ENCODE measurements around the gene NOL12. TPM values are rescaled to one million over a fixed set of nuclear protein-coding genes. Genes with fewer than 3 reads are reported as not detected.
A peak's percentile ranks its signal among the peaks of the same experiment; 100 is the strongest.

NOL12 gene
- total RNA-seq, 1 experiment from 2014 or later: 44.3 TPM

GRCh38 chr22:37742376-37743171, 56.4 kb downstream of the NOL12 start:
- DNase-seq: peak; percentile 83 to 98
- peaks cover 27% of the 10 kb centered on the region for H3K79me2 ChIP-seq (ENCODE audit: low read depth)
- no TSS peak for BruUV-seq (replicated peaks)

More at GRCh38 chr22:37742376-37743171, 56.4 kb downstream of the NOL12 start:
- intact Hi-C loops (cut with micrococcal nuclease; ENCODE audit: unreplicated experiment): loop anchor here (1.0 to 2.0 kb wide), 3 partner anchors 10 to 54 kb away; partner anchors contain the start of gene TRIOBP
- Histone ChIP-seq H3K9me2 (ENCODE audit: insufficient read depth) (no peaks in the 10 kb centered on the region), H3K4me1 (replicated peaks; ENCODE audit: insufficient read depth) (peaks cover 50% of the 10 kb centered on the region), H3F3A (ENCODE audit: insufficient read depth, low read depth) (peaks cover 51% of the 10 kb centered on the region), H3K4me3 (no peak overlapping the region), H3K36me3 (ENCODE audit: low read depth) (no peaks in the 10 kb centered on the region), H4K20me1 (ENCODE audit: insufficient read depth) (no peaks in the 10 kb centered on the region), H2AFZ (no peak overlapping the region), H3K27me3 (ENCODE audit: insufficient read depth, low read depth) (no peaks in the 10 kb centered on the region), H3K27ac (peak overlapping the region; percentile 57), H3K4me2 (peak overlapping the region; percentile 52), H3K9me3 (ENCODE audit: insufficient read depth, low read depth) (no peaks in the 10 kb centered on the region)
- TF ChIP-seq EZH2 (IDR thresholded peaks at IDR 0.05; ENCODE audit: low read depth): no peak
- TF ChIP-seq CTCF (conservative IDR thresholded peaks at IDR 0.05): no peak
- ChIA-PET CTCF (interaction anchor here (0.6 kb wide), 1 partner anchor 212 kb away, joined by 3 read pairs; no protein-coding TSS in a partner anchor), POLR2A (ENCODE audit: unreplicated experiment) (interaction anchor here (0.6 kb wide), 2 partner anchors 15 to 66 kb away, joined by 3 read pairs; no protein-coding TSS in a partner anchor)

Other genes starting within 250 kb of the NOL12 start
- gene MFNG, start 200.0 kb upstream of the NOL12 start, total RNA-seq (2021): 26.0 and 28.1 TPM in 2 replicates
- 63.9 and 76.7 TPM in 2 replicates for gene CARD10, start 166.9 kb upstream of the NOL12 start, total RNA-seq (2021)
- gene CDC42EP1, start 125.9 kb upstream of the NOL12 start, total RNA-seq (2021): 94.0 and 110 TPM in 2 replicates
- not detected in 2 replicates for gene LGALS2, start 106.3 kb upstream of the NOL12 start, total RNA-seq (2021)
- gene GGA1, start 77.5 kb upstream of the NOL12 start, total RNA-seq (2021): 99.2 and 102 TPM in 2 replicates
- gene SH3BP1, start 46.7 kb upstream of the NOL12 start, total RNA-seq (2021): 52.1 and 60.5 TPM in 2 replicates
- 10.9 and 13.5 TPM in 2 replicates for gene PDXP, start 27.6 kb upstream of the NOL12 start, total RNA-seq (2021)
- 734 and 791 TPM in 2 replicates for gene LGALS1, start 10.7 kb upstream of the NOL12 start, total RNA-seq (2021)
- 170 and 172 TPM in 2 replicates for gene TRIOBP, start 10.7 kb downstream of the NOL12 start, total RNA-seq (2021)
- 32.3 and 37.7 TPM in 2 replicates for gene GCAT, start 121.6 kb downstream of the NOL12 start, total RNA-seq (2021)
- 0.31 and 0.45 TPM in 2 replicates for gene GALR3, start 137.0 kb downstream of the NOL12 start, total RNA-seq (2021)
- 32.3 and 33.6 TPM in 2 replicates for gene ANKRD54, start 158.0 kb downstream of the NOL12 start, total RNA-seq (2021)
- gene EIF3L, start 163.1 kb downstream of the NOL12 start, total RNA-seq (2021): 566 and 582 TPM in 2 replicates
- 113 and 126 TPM in 2 replicates for gene MICALL1, start 220.0 kb downstream of the NOL12 start, total RNA-seq (2021)